HG02870 (cell line): Measurements from ENCODE around the gene HEY2.
"Not testable (repeated sequence)": the region's sequence is repeated elsewhere in the genome, so short reads cannot be mapped to it uniquely, and the experiment has no call there.

Source experiments
- ATAC-seq: cut with Tn5 transposase; IDR thresholded peaks from one replicate; pipeline ENCODE4 v1.9.1; 2021; ENCODE audit warnings: mild to moderate bottlenecking, moderate library complexity; ENCODE audit not compliant: unreplicated experiment

Gene HEY2

GRCh38 chr6:125749173-125749864 is at the start of gene HEY2:
Gene HEY2 (plus strand): TSS chr6:125749632. CDS start chr6:125749777, 145 bp downstream.
- peak; percentile 76 for ATAC-seq

GRCh38 chr6:125700581-125701353 is 48.7 kb upstream of the HEY2 start:
- no peak for ATAC-seq

- no peak for ATAC-seq
Measured at GRCh38 chr6:125701354-125701668, 48.1 kb upstream of the HEY2 start.

- not testable (repeated sequence) for ATAC-seq
Measured at GRCh38 chr6:125703882-125704281, 45.5 kb upstream of the HEY2 start.

GRCh38 chr6:125707615-125708243 is 41.7 kb upstream of the HEY2 start:
- no peak for ATAC-seq

- ATAC-seq: no peak
Measured at GRCh38 chr6:125711013-125711675, 38.3 kb upstream of the HEY2 start.

GRCh38 chr6:125714441-125715090 is 34.9 kb upstream of the HEY2 start:
- ATAC-seq: peak; percentile 28

- peak; percentile 93 for ATAC-seq
Measured at GRCh38 chr6:125717120-125717731, 32.2 kb upstream of the HEY2 start.

- no peak for ATAC-seq
Measured at GRCh38 chr6:125718109-125718508, 31.3 kb upstream of the HEY2 start.

GRCh38 chr6:125722886-125723285 is 26.5 kb upstream of the HEY2 start:
- ATAC-seq: no peak

- ATAC-seq: no peak
Measured at GRCh38 chr6:125727216-125727615, 22.2 kb upstream of the HEY2 start.

GRCh38 chr6:125728739-125729138 is 20.7 kb upstream of the HEY2 start:
- no peak for ATAC-seq

- no peak for ATAC-seq
Measured at GRCh38 chr6:125729983-125730382, 19.4 kb upstream of the HEY2 start.

- no peak for ATAC-seq
Measured at GRCh38 chr6:125732398-125732797, 17.0 kb upstream of the HEY2 start.

GRCh38 chr6:125733516-125734300 is 15.7 kb upstream of the HEY2 start:
- ATAC-seq: no peak

- ATAC-seq: no peak
Measured at GRCh38 chr6:125738276-125738675, 11.2 kb upstream of the HEY2 start.

GRCh38 chr6:125739364-125739763 is 10.1 kb upstream of the HEY2 start:
- no peak for ATAC-seq

GRCh38 chr6:125741336-125741735 is 8.1 kb upstream of the HEY2 start:
- ATAC-seq: peak; percentile 40

GRCh38 chr6:125742024-125742423 is 7.4 kb upstream of the HEY2 start:
- ATAC-seq: no peak
